NT2/D1 (cell line): ENCODE measurements around the gene CITED4.

ENCODE experiments used
- DNase-seq: peaks from one replicate; pipeline ENCODE4 v3.0.0-alpha.2; 2011; ENCODE audit warnings: low read depth, low spot score
- H3K27me3 ChIP-seq: 2 replicates; pipeline ENCODE4 v1.6.0; 2011; ENCODE audit warnings: mild to moderate bottlenecking; ENCODE audit not compliant: insufficient read length, insufficient read depth
- H3K36me3 ChIP-seq: 2 replicates; pipeline ENCODE4 v1.6.1; 2011; ENCODE audit warnings: mild to moderate bottlenecking, low read length, mixed read lengths; ENCODE audit not compliant: insufficient read depth, insufficient read length
- H3K4me1 ChIP-seq: 2 replicates; pipeline ENCODE4 v1.5.1; 2011; ENCODE audit not compliant: insufficient read depth, insufficient read length
- H3K4me3 ChIP-seq: 2 replicates; pipeline ENCODE4 v1.5.1; 2011; ENCODE audit warnings: low read depth; ENCODE audit not compliant: insufficient read length
- H3K9ac ChIP-seq: 2 replicates; pipeline ENCODE4 v1.6.0; 2011; ENCODE audit warnings: low read depth; ENCODE audit not compliant: insufficient read length
- H3K9me3 ChIP-seq: 2 replicates; pipeline ENCODE4 v1.5.1; 2011; ENCODE audit warnings: mild to moderate bottlenecking, low read length; ENCODE audit not compliant: insufficient read depth
- SUZ12 ChIP-seq: IDR thresholded peaks from 2 replicates; pipeline ENCODE4 v1.6.1; 2011; ENCODE audit not compliant: insufficient read length, insufficient read depth; ENCODE audit errors: extremely low read depth
- YY1 ChIP-seq: IDR thresholded peaks from 2 replicates; pipeline ENCODE4 v1.6.1; 2011; ENCODE audit not compliant: insufficient read length, insufficient read depth
- ZNF274 ChIP-seq: IDR thresholded peaks from 2 replicates; pipeline ENCODE4 v1.6.1; 2011; ENCODE audit warnings: mild to moderate bottlenecking, low read depth, low read length

Gene CITED4

DNA sequence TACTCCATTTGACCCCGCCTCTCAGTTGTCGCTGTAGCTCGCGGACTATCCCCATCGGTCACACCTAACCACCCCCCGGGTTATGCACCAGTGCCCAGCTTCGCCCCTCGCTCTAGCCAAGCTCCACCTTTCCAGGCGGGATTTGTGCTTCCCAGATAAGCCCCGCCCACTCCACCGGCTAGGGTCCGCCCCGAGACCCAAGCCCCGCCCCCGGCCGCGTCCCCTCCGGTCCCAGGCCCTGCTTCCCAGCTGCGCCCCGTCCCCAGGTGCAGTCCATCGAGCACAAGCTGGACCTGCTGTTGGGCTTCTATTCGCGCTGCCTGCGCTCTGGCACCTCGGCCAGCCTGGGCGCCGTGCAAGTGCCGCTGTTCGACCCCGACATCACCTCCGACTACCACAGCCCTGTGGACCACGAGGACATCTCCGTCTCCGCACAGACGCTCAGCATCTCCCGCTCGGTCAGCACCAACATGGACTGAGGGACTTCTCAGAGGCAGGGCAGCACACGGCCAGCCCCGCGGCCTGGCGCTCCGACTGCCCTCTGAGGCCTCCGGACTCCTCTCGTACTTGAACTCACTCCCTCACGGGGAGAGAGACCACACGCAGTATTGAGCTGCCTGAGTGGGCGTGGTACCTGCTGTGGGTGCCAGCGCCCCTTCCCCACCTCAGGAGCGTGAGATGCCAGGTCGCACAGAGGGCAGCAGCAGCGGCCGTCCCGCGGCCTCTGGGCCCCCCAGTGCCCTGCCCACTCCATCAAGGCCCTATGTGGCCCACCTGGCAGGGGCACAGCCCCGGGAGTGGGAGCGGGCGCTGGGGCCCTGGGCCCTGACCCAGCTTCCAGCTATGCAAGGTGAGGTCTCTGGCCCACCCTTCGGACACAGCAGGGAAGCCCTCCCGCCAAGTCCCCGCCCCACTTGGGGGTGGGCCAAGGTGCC is 23.9 kb downstream of the CITED4 start:
- Histone ChIP-seq H3K36me3 (no peaks in the 10 kb centered on the region), H3K27me3 (no peaks in the 10 kb centered on the region), H3K4me3 (no peak overlapping the region), H3K9me3 (peaks cover 9% of the 10 kb centered on the region; the same call in 1 of the 2 replicates), H3K9ac (no peak overlapping the region), H3K4me1 (peaks cover 25% of the 10 kb centered on the region)
- no peak for DNase-seq
- TF ChIP-seq YY1, result no peak
- no peak for TF ChIP-seq SUZ12
- TF ChIP-seq ZNF274, result no peak

DNA sequence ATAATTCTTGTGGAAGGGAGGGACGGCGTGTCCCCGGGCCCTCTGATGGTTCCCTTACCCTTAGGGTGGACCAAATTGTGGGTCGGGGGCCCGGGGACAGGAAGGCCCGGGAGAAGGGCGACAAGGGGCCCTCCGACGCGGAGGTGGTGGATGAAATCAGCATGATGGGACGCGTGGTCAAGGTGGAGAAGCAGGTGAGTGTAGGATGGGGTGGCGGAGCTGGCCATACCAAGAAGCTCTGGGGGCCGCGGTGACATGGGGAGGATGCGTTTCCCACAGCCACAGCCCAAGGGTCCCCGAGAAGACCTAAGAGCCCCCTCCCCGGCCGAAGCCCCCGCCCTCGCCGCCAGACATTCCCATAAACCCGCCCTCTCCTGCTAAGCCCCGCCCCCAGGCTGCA is 24.6 kb downstream of the CITED4 start:
- H3K27me3 ChIP-seq, result no peaks in the 10 kb centered on the region
- H3K4me1 ChIP-seq, result peaks cover 27% of the 10 kb centered on the region
- TF ChIP-seq SUZ12, result no peak
- no peak for TF ChIP-seq YY1
- TF ChIP-seq ZNF274, result no peak
- no peaks in the 10 kb centered on the region for H3K36me3 ChIP-seq
- DNase-seq, result no peak
- H3K4me3 ChIP-seq, result no peak overlapping the region
- H3K9ac ChIP-seq, result no peak overlapping the region
- H3K9me3 ChIP-seq, result peaks cover 4% of the 10 kb centered on the region; the same call in 1 of the 2 replicates

DNA sequence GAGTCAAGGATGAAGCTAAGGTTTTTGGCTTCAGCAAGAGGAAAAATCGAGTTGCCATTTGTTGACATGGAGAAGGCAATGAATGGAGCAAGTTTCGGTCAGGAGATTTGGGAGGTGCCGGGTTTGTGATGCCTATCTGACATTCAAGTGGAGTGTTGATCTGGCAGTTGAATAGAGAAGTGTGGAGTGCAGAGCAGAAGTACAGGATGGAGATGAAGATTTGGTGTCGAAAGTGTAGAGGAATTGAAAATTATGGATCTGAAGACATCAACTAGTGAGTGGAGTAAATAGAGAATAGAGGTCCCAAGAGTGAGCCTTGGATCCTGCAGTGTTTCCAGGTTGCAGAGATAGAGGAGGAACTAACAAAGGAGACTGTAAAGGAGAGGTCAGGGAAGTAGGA is 25.9 kb downstream of the CITED4 start:
- DNase-seq, result no peak
- no peaks in the 10 kb centered on the region for H3K27me3 ChIP-seq
- no peak overlapping the region for H3K9ac ChIP-seq
- H3K36me3 ChIP-seq, result no peaks in the 10 kb centered on the region
- no peak overlapping the region for H3K4me3 ChIP-seq
- TF ChIP-seq ZNF274, result no peak
- TF ChIP-seq SUZ12, result no peak
- TF ChIP-seq YY1, result no peak
- H3K9me3 ChIP-seq, result no peaks in the 10 kb centered on the region
- peaks cover 28% of the 10 kb centered on the region for H3K4me1 ChIP-seq

DNA sequence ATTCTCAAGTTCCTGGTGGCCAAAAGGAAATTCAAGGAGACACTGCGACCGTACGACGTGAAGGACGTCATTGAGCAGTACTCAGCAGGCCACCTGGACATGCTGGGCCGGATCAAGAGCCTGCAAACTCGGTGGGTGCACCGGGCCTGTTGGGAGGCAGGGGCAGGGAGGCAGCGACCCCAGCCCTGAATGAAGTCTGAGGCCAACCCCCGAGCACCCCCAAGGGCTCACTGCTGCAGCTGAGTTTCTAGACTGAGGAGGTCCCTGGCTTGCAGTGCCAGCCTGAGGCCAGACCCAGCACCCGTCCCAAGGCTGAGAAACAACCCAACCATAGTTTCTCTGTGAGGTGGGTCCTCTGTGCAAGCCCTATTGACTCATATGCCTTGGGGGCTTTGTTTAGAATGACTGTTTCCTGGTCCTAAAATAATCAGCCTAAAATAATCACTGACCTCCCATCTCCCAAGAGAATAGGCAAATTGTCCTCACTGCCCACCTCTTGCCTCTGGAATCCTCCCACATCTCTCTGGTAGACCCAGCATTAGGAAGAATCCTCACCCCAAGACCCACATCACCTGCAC is 27.1 kb downstream of the CITED4 start:
- Histone ChIP-seq H3K9me3 (no peaks in the 10 kb centered on the region), H3K9ac (no peak overlapping the region), H3K27me3 (no peaks in the 10 kb centered on the region), H3K4me1 (peaks cover 28% of the 10 kb centered on the region), H3K4me3 (no peak overlapping the region), H3K36me3 (no peaks in the 10 kb centered on the region)
- DNase-seq, result no peak
- no peak for TF ChIP-seq SUZ12
- TF ChIP-seq YY1, result no peak
- no peak for TF ChIP-seq ZNF274

DNA sequence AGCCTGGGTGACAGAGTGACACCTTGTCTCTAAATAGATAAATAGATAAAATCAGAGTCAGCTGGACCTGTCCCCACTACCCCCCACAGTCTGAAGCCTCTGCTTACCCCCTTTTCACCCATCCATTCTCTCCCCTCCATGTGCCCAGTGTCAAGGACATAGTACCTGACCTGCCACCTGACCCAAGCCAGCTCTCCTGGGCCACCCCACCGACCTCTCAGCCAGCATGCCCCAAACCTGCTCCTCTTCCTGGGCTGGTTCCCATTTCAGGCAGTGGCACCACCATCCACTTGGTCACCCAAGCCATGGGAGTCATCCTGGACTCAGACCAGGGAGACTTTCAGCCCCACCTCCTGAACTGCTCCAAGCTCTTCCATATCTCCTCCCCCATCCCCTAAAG is 28.2 kb downstream of the CITED4 start:
- Histone ChIP-seq H3K9ac (no peak overlapping the region), H3K9me3 (no peaks in the 10 kb centered on the region), H3K4me1 (peaks cover 24% of the 10 kb centered on the region), H3K27me3 (no peaks in the 10 kb centered on the region), H3K36me3 (no peaks in the 10 kb centered on the region), H3K4me3 (no peak overlapping the region)
- no peak for TF ChIP-seq YY1
- no peak for TF ChIP-seq SUZ12
- no peak for TF ChIP-seq ZNF274
- no peak for DNase-seq

DNA sequence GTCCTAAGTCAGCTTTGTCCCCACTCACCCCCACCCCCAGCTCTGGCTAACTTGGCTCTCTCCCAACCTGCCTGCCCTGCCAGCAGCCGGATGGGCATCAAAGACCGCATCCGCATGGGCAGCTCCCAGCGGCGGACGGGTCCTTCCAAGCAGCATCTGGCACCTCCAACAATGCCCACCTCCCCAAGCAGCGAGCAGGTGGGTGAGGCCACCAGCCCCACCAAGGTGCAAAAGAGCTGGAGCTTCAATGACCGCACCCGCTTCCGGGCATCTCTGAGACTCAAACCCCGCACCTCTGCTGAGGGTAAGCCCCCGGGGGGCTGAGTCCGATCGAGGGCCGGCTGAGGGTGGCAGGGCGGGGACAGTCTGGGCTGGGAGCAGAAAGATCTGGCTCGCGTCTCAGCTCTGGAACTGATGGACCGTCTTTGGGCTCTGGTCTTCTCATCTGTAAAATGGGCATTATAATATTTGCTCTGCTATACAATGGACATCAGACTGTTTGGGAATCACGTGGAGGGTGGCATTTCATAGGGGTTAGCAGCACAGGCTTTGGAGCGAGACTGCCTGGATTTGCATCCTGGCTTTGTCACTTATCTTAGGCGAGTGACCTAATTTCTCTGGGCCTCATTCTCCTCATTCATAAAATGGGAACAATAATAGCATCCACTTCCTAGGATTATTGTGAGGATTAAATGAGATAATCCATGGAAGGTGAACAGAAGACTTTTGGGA is 31.0 kb downstream of the CITED4 start:
- no peaks in the 10 kb centered on the region for H3K36me3 ChIP-seq
- TF ChIP-seq SUZ12 (no peak), YY1 (no peak), ZNF274 (no peak)
- no peaks in the 10 kb centered on the region for H3K27me3 ChIP-seq
- H3K4me3 ChIP-seq, result no peak overlapping the region
- DNase-seq, result no peak
- H3K9me3 ChIP-seq, result no peaks in the 10 kb centered on the region
- H3K9ac ChIP-seq, result no peak overlapping the region
- H3K4me1 ChIP-seq, result peaks cover 18% of the 10 kb centered on the region

DNA sequence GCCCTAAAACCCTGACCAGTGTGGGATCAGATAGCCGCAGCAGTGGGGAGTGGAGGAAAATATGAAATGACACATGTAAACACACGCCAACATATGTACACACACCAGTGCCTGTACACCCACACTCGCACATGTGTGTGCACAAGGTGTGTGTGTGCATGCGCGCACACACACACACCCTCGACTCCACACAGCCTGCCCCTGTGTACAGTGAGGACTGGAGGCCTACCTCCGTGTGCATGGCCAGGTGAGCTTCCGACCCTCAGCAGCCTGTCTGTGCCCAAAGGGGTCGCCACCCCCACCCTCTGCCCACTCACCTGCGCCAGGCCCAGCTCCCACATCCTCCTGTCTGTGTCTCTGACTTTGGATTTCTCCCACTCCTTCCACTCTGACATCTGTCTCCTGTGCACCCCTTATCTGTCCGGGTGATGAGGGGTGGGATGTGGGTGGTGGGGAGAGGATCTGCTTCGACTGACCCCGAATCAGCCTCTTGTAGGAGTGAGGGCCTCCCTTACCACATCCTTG is 31.7 kb downstream of the CITED4 start:
- Histone ChIP-seq H3K4me3 (no peak overlapping the region), H3K9me3 (no peaks in the 10 kb centered on the region), H3K27me3 (no peaks in the 10 kb centered on the region), H3K4me1 (peaks cover 21% of the 10 kb centered on the region), H3K36me3 (no peaks in the 10 kb centered on the region), H3K9ac (no peak overlapping the region)
- no peak for TF ChIP-seq ZNF274
- TF ChIP-seq SUZ12, result no peak
- TF ChIP-seq YY1, result no peak
- no peak for DNase-seq
